SK-N-MC (cell line): ENCODE measurements around the gene THADA.

Experiments
- DNase-seq: peaks from one replicate; pipeline ENCODE4 v3.0.0-alpha.2; 2011; ENCODE audit warnings: low read depth, low spot score
- H3K27ac ChIP-seq: fragments of 200-600 bp; sonication (generic); 2 replicates; pipeline ENCODE4 v1.5.1; 2016; ENCODE audit warnings: mixed run types
- H3K36me3 ChIP-seq: fragments of 200-600 bp; sonication (generic); 2 replicates; pipeline ENCODE4 v1.6.1; 2017; ENCODE audit warnings: antibody characterized with exemption, low read length, mixed read lengths; ENCODE audit not compliant: insufficient read depth
- H3K4me3 ChIP-seq: fragments of 200-600 bp; sonication (generic); 2 replicates; pipeline ENCODE4 v1.5.1; 2016
- H3K9ac ChIP-seq: fragments of 200-600 bp; sonication (generic); 2 replicates; pipeline ENCODE4 v1.8.0; 2017; ENCODE audit warnings: mixed run types, mixed read lengths; ENCODE audit not compliant: insufficient read length
- H3K9me3 ChIP-seq: fragments of 200-600 bp; sonication (generic); 2 replicates; pipeline ENCODE4 v1.6.1; 2017; ENCODE audit warnings: low read depth, mild to moderate bottlenecking, antibody characterized with exemption, low read length, moderate library complexity, mixed read lengths
- EZH2 ChIP-seq: fragments of 200-600 bp; sonication (generic); IDR thresholded peaks from one replicate; pipeline ENCODE4 v1.6.1; 2017; ENCODE audit warnings: antibody characterized with exemption
- FOXP2 ChIP-seq: optimal IDR thresholded peaks from 2 replicates; pipeline ENCODE3; 2011; ENCODE audit warnings: mild to moderate bottlenecking, moderate library complexity; ENCODE audit not compliant: insufficient read depth; ENCODE audit errors: extremely low read length, control extremely low read depth
- POLR2AphosphoS5 ChIP-seq: IDR thresholded peaks from 2 replicates; pipeline ENCODE4 v1.6.1; 2012; ENCODE audit warnings: mild to moderate bottlenecking, low read depth, low read length, borderline replicate concordance

The THADA gene

GRCh38 chr2:43210467-43211303, 385.2 kb downstream of the THADA start:
- no peak overlapping the region for H3K4me3 ChIP-seq
- TF ChIP-seq EZH2 (no peak), FOXP2 (no peak), POLR2AphosphoS5 (no peak)
- no peak overlapping the region for H3K27ac ChIP-seq
- H3K9ac ChIP-seq, result no peak overlapping the region
- H3K36me3 ChIP-seq, result no peaks in the 10 kb centered on the region
- no peaks in the 10 kb centered on the region for H3K9me3 ChIP-seq
- no peak for DNase-seq

- TF ChIP-seq POLR2AphosphoS5 (no peak), FOXP2 (no peak), EZH2 (no peak)
- Histone ChIP-seq H3K9ac (no peak overlapping the region), H3K9me3 (no peaks in the 10 kb centered on the region), H3K36me3 (no peaks in the 10 kb centered on the region), H3K27ac (no peak overlapping the region), H3K4me3 (no peak overlapping the region)
- DNase-seq, result no peak
Measured at GRCh38 chr2:43210125-43210466, 385.7 kb downstream of the THADA start.

GRCh38 chr2:43209204-43209717, 386.6 kb downstream of the THADA start:
- Histone ChIP-seq H3K27ac (no peak overlapping the region), H3K4me3 (no peak overlapping the region), H3K9ac (no peak overlapping the region), H3K9me3 (no peaks in the 10 kb centered on the region), H3K36me3 (no peaks in the 10 kb centered on the region)
- TF ChIP-seq POLR2AphosphoS5, result no peak
- no peak for TF ChIP-seq FOXP2
- no peak for TF ChIP-seq EZH2
- DNase-seq, result no peak

- H3K4me3 ChIP-seq, result no peak overlapping the region
- no peak for TF ChIP-seq FOXP2
- no peak for TF ChIP-seq POLR2AphosphoS5
- no peak for TF ChIP-seq EZH2
- DNase-seq, result no peak
- no peak overlapping the region for H3K27ac ChIP-seq
- H3K9me3 ChIP-seq, result no peaks in the 10 kb centered on the region
- H3K9ac ChIP-seq, result no peak overlapping the region
- no peaks in the 10 kb centered on the region for H3K36me3 ChIP-seq
Measured at GRCh38 chr2:43207553-43208300, 388.1 kb downstream of the THADA start.

GRCh38 chr2:43206602-43207001, 389.2 kb downstream of the THADA start:
- TF ChIP-seq FOXP2, result no peak
- no peak for TF ChIP-seq POLR2AphosphoS5
- no peak for TF ChIP-seq EZH2
- DNase-seq, result no peak
- no peak overlapping the region for H3K27ac ChIP-seq
- no peak overlapping the region for H3K4me3 ChIP-seq
- no peaks in the 10 kb centered on the region for H3K9me3 ChIP-seq
- no peaks in the 10 kb centered on the region for H3K36me3 ChIP-seq
- H3K9ac ChIP-seq, result no peak overlapping the region

GRCh38 chr2:43203373-43203772, 392.5 kb downstream of the THADA start:
- H3K36me3 ChIP-seq, result no peaks in the 10 kb centered on the region
- TF ChIP-seq FOXP2 (no peak), EZH2 (no peak), POLR2AphosphoS5 (no peak)
- no peak overlapping the region for H3K4me3 ChIP-seq
- H3K9me3 ChIP-seq, result no peaks in the 10 kb centered on the region
- DNase-seq, result no peak
- no peak overlapping the region for H3K27ac ChIP-seq
- no peak overlapping the region for H3K9ac ChIP-seq

GRCh38 chr2:43202289-43202688, 393.5 kb downstream of the THADA start:
- no peak overlapping the region for H3K27ac ChIP-seq
- H3K9ac ChIP-seq, result no peak overlapping the region
- H3K4me3 ChIP-seq, result no peak overlapping the region
- DNase-seq, result no peak
- H3K9me3 ChIP-seq, result no peaks in the 10 kb centered on the region
- TF ChIP-seq FOXP2, result no peak
- no peak for TF ChIP-seq EZH2
- TF ChIP-seq POLR2AphosphoS5, result no peak
- H3K36me3 ChIP-seq, result no peaks in the 10 kb centered on the region

GRCh38 chr2:43201497-43201896, 394.3 kb downstream of the THADA start:
- no peak for DNase-seq
- no peak for TF ChIP-seq POLR2AphosphoS5
- TF ChIP-seq EZH2, result no peak
- TF ChIP-seq FOXP2, result no peak
- Histone ChIP-seq H3K36me3 (no peaks in the 10 kb centered on the region), H3K9ac (no peak overlapping the region), H3K4me3 (no peak overlapping the region), H3K9me3 (no peaks in the 10 kb centered on the region), H3K27ac (no peak overlapping the region)
